ENCODE measurements around the gene METTL5.

Gene METTL5

DNA sequence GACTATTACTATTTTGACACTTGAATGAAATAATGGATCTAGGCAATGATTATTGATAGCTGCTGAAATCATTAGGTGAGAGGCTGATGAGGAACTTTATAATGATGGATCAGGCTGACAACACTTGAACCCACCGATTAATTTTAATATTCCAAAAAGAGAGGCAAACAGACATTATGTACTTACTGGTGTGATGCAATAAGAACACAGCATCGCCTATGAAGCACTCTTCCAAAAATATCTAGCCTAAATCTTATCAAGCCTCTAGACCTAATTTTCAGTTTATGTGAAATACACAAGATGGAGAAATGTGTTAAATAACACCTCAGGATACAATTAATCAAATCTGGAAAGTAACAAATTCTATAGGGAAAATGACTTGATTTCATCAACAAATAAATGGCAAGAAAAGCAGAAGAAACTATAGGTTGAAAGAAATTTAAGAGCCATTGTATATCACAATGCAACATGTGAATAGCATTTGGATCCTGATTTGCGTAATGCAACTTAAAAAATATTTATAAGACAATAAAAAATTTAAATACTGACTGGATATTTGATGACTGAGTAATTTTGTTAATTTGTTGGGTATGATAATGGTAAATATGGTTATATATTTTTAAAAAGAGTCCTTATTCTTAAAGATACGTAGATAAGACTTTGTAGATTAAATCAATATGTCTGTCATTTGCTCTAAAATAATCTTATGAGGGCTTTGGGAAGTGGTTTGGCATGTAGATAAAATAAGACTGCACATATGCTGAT, 43.3 kb downstream of the METTL5 start:
- no peak for DNase-seq (ENCODE audit: low read depth)

DNA sequence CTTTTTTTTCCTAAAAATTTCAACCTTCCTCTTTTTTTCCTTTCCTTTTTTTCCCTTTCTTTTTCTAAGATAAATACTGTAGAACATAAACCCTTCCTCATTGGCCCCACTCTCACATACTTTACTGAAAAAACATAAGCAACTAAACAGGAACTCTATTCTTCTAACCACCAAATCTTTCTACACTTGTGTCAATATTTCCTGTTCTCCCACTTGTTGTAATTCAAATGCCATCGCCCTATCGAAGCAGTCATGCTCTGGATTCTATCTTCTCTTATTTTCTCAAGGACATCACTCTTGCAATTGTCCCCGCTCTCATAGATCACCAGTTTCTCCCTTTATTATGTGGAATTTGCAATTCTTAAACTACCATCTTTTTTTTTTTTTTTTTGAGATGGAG, 46.3 kb downstream of the METTL5 start:
- no peak for DNase-seq (ENCODE audit: low read depth)

DNA sequence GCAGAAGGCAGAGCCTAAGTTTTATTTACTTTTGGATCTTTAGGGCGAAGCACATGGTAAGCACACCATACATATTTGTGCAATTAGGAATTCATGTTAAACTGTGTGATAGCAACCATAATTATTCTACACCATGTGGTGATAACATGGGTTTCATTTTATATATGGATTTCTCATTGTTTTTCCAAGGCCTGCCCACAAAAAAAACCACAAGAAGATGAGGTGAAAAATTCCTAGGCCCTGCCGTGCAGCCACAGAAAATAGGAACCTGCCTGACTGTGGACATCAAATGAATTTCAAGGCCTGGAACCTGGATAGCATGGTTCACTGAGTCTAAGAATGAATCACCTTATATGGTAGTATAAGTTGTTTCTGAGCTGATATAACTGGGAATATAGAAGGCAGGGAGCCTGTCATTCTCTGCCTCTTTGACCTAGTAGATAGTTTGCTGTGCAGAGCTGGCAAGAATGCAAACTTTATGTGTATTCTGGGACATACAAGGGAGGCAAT, 48.4 kb downstream of the METTL5 start:
- no peak for DNase-seq (ENCODE audit: low read depth)

DNA sequence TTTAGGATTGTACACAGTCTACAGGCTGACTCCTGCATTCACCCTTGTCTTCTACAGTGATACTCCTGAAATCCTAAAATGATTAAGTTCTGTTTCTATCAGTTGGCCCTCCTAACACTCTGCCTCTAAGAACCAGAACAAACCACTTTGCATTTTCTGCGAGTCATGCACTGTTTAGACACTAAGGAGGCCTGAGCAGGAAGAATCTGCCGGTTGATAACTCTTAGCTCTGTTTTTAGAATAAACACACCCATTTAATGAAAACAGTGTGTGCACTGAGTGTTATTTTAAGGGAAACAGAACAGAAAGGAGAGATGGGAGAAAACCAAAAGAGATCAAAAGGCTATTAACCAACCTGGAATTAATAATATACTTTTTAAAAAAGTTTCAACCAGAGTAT, 48.9 kb downstream of the METTL5 start:
- no peak for DNase-seq (ENCODE audit: low read depth)

DNA sequence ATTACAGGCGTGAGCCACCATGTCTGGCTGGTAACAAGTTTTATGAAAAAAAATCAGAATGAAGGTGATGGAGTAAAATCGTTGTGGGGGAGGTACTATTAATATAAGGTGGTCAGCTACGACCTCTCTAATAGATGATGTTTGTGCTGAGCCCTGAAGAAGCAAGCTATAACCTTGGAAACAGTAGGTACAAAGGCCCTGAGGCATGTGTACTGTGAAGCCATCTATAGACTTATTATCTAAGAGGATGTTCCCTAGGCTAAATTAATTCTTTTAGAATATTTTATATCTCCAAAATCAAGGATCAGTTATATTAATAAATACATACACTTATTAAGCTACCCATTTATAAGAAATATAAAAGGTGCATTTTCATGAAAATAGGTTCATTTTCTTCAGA, 49.4 kb downstream of the METTL5 start:
- DNase-seq (ENCODE audit: low read depth): no peak

DNA sequence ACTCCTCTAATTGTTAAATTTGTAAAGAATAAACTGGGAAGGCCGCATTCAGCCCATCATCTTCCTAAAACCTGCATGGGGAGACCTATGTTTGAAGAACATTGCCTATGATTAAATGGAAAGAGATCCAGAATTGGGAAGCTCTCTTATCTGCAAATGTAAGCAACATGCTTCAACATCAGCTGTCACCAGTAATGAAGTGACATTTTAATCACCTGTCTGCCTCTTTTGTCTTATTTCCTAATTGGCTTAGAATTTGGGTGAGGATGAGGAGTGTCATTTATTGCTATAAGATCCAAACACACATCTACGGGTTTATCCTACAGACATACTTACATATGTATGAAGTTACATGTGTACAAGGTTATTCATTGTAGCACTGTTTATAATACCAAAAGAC, 52.1 kb downstream of the METTL5 start:
- no peak for DNase-seq (ENCODE audit: low read depth)

DNA sequence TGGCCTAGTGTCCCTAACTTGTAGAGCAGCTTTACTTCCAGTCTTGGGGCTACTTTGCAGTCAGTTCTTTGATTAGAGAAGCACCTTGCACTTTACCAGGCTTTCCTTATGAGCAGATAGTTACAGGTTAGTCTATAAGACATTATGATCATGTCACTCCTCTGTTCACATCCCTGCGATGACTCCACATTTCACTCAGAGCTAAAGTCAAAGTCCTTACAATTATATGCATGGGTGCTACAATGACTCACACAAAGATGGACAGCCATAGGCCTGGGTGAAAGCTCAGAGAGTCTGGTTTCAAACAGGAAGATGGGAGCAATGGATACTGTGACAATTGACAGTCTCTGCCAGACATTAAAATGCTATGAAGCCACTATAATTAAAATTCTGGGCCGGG, 53.1 kb downstream of the METTL5 start:
- no peak for DNase-seq (ENCODE audit: low read depth)

DNA sequence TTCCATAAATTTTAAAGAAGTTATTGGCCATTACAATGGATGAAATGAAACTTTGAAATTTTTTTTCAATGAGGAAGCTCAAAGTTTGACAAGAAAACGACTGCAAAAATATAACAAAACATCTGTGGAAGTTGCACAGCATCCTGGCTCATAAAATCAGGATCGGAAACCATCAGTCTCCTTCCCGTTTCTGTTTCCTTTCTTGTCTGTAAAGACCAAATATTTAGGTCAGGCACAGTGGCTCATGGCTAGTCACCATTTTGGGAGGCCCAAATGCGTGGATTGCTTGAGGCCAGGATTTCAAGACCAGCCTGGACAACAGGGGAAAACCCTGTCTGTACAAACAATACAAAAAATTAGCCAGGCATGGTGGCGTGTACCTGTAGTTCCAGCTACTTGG, 53.7 kb downstream of the METTL5 start:
- no peak for DNase-seq (ENCODE audit: low read depth)

DNA sequence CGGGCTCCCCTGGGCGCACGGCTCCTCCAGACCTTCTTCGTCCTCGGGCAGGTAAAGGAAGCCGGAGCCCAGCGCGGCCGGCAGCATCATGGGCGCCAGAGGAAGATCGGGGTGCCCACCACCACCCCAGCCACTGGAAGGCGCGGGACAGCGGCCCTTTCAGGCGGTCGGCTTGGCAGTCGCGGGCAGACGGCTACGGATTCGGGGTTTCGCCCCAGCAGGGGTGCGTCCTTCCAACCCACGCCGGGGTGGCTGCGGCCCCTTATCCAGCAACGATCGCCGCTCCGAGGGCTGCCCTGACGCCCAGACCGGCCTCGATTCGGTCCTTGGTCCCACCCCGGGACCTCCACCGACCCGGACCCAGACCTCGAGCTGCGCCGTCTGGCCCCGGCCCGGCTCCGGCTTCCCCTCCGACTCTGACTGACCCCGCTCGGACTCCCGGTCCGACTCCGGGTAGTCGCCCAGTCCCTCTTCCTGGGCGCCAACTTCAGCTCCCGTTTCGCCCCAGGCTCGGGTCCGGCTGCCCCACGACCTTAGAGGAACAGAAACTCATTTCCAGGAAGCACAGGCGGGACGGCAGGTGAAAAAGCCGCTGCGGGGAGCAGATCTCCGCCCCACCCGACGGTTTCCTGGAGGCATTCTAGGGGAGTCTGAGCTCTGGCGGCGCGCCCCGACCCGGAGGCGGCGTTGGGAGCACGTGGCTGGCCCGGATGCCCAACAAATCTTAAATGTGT, 56.3 kb downstream of the METTL5 start:
- DNase-seq (ENCODE audit: low read depth): no peak

DNA sequence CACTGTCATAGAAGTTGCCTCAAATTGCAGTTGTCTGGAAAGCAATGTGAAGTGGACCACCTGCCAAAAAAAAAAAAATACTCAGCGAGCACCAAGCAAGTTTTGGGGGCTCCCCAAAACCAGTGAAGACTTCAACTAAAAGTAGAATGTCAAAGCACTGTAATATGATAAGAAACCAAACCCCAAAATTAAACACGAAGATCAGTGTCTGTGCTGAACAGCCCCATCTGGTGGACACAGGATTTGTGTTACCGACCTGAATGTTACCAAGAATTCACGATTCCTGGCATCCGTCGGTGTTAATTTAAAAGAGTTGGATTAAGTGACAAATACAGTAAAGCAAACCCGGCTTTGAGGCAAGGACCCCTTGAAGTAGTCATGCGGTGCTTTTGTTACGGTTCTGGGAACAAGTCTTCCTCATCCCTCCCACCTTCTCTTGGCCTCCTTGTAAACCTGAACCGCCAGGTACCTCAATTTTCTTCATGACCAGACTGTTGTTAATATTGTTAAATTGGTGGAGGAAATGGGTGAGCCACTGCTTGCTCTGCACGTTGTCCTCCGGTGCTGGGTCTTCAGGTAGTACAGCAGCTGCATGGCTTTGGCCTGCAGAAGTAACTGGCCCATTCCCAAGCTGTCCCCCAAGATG, 57.3 kb downstream of the METTL5 start:
- DNase-seq (ENCODE audit: low read depth): peak; percentile 28

DNA sequence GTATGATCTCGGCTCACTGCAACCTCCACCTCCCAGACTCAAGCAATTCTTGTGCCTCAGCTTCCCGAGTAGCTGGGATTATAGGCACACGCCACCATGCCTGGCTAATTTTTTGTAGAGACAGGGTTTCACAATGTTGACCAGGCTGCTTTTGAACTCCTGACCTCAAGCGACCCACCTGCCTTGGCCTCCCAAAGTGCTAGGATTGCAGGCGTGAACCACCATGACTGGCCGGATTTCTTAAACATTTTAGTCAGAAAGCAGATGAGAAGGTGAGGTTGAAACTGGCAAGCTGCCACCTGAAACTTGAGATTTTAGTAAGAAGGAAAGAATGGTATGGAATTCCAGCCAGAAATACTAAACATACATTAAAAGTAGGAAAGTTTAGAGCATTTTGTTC, 59.2 kb downstream of the METTL5 start:
- no peak for DNase-seq (ENCODE audit: low read depth)

DNA sequence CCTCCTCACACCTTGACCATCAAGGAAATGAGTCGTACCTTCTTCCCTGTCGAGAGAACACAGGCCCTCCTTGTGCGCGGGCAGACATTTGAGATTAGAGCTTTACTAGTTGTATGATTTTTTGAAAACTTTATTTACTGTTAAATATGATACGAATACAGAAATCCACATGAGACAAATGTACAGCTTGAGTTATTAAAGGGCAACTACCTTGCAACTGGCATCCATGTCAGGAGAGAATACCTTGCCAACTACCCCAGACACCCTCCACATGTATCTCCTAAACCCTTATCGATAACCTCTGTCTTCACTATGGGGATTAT, 62.8 kb downstream of the METTL5 start:
- DNase-seq (ENCODE audit: low read depth): no peak
